Measurements from ENCODE around the gene MINK1. TPM values are rescaled to one million over a fixed set of nuclear protein-coding genes. Genes with fewer than 3 reads are reported as not detected.

Gene MINK1
- total RNA-seq, 1 experiment from 2014 or later, result 13.8 TPM

DNA sequence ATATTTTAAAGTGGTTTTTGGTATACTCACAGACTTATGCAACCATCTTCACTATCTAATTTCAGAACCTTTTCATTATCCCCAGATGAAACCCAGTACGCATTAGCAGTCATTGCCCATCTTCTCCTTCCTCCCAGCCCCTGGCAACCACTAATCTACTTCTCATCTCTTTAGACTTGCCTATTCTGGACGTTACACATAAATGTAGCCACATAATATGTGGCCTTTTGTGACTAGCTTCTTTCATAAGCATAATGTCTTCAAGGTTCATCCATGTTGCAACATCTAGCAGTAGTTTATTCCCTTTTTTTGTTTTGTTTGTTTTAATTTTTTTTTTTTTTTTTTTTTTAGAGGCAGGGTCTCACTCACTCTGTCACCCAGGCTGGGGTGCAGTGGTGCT, 37.7 kb downstream of the MINK1 start:
- DNase-seq (ENCODE audit: low read depth), result no peak

DNA sequence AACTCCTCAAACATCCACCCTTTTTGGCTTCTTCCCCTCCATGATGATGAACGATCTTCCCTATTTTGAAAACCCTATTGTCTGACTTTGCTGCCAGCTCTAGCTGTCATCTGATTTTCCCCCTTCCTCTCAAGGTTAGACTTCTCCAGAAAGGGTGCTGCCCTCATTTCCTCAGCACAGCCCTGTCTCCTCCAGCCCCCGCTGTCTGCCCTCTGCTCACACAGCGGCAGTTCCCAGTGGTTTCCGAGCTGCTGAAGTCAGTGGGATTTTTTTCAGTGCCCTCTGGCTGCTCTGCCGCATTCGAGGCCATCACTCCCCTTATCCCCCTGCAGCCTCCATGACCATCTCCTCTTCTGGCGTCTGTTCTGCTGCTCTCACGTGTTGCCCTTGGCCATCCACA, 39.6 kb downstream of the MINK1 start:
- no peak for DNase-seq (ENCODE audit: low read depth)

DNA sequence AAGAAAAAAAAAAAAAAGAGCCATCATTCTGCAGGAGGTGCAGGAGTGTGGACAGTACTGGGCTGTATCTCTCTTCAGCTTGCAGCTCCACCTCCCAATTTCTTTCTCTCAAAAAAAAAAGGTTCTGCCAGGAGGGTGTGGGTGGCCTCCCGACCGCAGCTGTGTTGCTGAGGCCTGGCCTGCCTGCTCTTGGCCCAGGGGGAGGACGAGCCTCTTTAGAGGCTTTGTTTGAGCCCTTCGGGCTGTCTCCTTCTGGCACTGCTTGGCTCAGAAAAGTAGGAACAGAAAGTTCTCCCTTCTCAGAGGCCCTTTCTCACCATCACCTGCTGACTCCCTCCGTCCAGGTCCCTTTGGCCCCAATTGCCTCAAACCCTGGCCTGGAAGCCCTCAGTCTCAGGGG, 43.9 kb downstream of the MINK1 start:
- DNase-seq (ENCODE audit: low read depth), result no peak

DNA sequence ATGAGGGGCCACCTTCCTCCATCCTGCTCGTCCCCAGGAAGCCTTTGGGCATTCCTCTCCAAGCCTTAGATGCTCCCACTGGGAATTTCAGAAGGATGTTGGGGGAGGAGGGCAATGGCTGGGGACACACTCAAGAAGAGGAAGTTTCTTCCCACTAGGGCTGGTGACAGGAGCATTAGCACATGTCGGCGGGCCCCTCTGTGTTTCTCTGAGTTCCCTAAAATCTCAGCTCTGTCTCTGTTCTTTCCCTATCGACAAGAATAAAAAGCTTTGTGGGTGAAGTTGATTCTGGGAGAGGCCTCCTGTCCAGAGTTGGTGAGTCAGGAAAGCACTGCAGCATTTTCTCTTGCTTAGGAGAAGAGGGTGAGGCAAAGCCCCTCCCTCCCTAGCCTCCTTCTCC, 46.5 kb downstream of the MINK1 start:
- DNase-seq (ENCODE audit: low read depth), result no peak

DNA sequence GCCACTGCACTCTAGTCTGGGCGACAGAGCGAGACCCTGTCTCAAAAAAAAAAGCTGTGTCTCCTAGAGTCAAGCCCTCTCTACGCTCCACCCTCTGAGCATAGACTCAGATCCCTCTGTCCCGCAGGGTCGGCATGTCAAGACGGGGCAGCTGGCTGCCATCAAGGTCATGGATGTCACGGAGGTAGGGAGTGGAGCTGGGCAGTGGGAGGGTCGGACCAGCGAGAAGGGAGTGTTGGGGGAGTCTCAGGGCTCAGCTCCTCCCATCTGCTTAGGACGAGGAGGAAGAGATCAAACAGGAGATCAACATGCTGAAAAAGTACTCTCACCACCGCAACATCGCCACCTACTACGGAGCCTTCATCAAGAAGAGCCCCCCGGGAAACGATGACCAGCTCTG, 47.7 kb downstream of the MINK1 start:
- no peak for DNase-seq (ENCODE audit: low read depth)

DNA sequence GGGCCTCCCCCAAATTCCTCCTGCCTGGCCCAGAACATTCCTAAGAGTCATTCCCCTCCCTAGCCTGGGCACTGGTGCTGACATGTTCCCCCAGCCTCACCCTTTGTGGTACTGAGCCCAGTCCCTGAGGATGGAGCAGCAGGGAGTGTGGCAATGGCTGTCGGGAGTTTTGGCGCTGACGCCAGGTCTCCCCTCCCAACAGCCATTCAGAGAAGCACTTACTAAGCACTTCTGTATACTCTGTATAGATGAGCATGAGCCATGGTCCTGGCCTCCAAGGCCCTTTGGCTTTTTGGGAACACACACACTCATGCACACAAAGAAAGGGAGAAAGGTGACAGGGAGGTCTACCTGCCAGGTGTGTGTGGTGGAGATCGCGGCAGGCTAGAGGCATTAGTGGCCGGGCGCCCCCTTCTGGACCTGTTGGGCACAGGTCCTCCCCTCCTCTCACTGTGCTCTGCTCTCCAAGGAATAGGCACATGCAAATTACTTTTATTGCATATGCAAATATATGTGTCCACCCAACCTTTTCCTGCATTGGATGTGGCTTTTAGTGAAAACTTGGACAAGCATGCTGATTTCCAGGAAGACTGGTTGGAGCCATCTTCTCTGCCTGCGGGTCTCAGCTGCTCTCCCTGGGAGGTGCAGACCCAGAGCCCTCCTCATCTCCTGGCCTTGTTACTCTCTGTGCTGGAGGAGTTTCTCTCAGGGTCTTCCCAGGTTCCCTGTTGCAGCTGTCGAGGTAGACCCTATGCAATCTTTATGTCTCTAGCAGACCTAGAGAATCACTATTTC, 48.8 kb downstream of the MINK1 start:
- peak; percentile 41 for DNase-seq (ENCODE audit: low read depth)

DNA sequence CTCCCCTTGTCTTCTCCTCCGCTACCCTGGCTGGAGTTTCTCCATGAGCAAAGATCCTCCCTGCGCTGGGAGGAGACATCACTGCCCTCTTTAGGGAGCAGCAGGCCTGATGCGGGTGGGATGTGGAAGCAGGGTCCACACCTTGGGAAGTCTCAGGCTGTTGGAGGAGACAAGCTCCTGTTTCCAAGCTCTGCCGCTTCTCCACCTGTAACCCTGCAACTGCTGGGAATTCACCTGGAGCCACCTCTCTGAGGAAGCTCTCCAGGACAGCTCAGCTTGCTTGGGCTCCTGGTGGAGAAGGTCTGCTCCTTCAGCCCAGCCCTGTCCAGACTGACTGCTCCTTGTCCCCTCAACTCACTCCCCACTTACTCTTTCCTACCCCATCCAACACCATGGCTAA, 51.3 kb downstream of the MINK1 start:
- DNase-seq (ENCODE audit: low read depth), result no peak

DNA sequence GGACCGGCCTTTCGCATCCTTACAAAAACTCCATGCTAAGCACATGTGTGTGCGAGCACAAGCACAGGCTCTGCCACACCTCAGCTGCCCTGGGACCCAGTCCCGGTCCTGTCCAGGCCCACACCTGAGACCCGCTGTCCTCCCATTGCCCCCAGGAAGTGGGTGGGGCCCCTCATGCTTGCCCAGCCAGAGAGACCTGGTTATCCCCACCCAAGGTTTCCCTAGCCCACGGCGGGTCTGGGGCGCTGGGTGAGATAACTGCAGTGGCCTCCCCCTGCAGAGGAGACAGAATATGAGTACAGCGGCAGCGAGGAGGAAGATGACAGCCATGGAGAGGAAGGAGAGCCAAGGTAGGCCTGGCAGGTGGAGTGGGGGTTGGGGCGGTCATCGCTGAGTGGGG, 53.7 kb downstream of the MINK1 start:
- DNase-seq (ENCODE audit: low read depth), result no peak

DNA sequence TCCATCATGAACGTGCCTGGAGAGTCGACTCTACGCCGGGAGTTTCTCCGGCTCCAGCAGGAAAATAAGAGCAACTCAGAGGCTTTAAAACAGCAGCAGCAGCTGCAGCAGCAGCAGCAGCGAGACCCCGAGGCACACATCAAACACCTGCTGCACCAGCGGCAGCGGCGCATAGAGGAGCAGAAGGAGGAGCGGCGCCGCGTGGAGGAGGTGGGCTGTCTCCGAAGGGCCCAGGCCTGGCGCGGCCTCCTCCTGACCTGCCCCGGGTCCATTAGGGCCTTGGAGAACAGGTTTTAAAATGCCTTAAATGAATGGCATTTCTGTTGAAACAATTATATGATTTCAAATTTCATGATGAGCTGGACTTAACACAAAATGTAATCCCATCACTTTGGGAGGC, 54.4 kb downstream of the MINK1 start:
- DNase-seq (ENCODE audit: low read depth), result no peak

DNA sequence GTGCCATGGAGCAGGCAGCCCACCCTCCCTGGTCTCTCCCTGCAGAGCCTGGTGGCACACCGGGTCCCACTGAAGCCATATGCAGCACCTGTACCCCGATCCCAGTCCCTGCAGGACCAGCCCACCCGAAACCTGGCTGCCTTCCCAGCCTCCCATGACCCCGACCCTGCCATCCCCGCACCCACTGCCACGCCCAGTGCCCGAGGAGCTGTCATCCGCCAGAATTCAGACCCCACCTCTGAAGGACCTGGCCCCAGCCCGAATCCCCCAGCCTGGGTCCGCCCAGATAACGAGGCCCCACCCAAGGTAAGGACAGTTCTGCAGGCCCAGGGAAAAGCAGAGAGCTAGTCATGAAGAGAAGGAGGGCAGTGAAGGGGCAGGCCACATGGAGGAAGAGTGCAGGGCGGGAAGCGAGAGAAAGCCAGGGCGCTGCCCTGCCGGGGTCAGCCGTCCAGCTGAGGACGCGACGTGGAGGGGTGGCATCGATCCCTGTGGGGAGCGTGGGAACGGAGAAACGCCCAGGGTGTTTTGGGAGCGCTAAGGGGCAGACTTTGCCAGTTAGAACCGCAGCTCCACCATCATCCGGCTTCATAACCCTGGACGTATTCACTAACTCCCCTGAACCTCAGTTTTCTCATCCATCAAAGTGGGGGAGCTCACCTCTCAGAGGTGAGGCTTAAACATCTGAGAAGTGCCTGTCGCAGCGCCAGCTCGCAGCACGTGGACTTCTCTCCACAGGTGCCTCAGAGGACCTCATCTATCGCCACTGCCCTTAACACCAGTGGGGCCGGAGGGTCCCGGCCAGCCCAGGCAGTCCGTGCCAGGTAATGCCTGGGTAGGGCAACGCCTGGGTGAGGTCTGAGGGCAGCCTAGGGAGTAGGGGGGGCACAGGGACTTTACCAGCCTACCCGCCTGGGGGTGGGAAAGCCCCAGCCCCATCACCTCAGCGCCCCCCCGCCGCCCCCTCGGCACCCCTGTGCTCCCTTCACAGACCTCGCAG, 58.6 kb downstream of the MINK1 start:
- no peak for DNase-seq (ENCODE audit: low read depth)

DNA sequence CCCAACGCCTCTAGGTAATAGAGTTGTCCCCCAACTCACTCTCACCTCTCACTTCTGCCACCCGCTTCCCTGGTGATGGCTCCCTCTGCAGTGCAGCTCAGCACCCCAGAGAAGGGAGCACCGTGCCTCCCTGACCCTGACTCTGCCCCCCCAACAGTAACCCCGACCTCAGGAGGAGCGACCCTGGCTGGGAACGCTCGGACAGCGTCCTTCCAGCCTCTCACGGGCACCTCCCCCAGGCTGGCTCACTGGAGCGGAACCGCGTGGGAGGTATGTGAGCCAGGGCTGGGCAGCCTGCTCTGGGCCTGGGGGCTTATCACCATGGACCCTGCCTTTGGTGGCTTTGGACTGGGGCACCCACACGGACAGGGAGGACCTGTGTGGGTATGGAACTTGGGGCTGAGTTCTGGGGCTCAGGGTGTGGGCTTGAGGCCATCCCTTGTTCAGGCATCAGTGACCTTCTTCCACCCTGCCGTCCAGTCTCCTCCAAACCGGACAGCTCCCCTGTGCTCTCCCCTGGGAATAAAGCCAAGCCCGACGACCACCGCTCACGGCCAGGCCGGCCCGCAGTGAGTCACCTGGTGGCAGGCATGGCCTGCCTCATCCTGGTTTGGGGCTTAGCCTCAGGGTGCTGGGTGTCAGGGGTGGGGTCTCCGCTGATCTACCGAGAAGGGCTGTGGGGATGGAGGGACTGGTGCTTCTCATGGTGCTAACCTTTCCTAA, 59.5 kb downstream of the MINK1 start:
- no peak for DNase-seq (ENCODE audit: low read depth)

DNA sequence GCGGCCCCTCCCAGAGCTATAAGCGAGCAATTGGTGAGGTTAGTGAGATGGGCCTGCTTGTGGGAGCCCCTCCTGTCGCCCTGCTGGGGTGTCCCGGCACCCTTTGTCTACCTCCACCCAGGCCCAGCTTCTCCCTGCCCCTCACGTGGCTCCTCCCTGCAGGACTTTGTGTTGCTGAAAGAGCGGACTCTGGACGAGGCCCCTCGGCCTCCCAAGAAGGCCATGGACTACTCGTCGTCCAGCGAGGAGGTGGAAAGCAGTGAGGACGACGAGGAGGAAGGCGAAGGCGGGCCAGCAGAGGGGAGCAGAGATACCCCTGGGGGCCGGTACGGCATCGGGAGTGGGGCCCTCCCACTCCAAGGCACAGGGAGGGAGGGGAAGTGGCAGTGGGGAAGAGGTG, 60.1 kb downstream of the MINK1 start:
- DNase-seq (ENCODE audit: low read depth), result no peak

DNA sequence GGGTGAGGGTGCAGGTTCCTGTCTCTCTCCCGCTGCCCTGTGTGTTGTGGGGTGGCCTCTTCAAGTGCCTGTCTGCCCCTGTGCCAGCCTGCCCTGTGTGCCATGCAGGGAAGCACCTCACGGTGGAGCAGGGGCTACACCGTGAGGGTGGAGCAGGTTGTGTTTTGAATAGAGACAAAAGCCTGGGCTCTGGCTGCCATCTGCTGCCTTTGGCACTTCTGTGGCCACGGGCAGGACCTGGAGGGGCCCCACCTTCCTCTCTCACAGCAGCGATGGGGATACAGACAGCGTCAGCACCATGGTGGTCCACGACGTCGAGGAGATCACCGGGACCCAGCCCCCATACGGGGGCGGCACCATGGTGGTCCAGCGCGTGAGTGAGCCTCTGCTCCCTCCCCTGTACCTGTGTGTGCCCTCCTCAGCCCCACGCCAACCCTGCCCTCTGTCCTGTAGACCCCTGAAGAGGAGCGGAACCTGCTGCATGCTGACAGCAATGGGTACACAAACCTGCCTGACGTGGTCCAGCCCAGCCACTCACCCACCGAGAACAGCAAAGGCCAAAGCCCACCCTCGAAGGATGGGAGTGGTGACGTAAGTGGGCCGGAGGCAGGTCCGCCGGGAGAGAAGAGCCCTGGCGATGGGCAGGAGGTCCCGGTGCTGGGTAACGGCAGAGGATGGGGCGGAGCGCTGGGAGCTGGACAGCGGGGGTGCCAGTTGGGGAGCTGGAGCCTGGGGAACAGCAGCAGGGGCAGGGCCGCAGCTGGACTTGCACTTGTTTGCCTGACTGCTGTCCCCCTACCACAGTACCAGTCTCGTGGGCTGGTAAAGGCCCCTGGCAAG, 60.8 kb downstream of the MINK1 start:
- no peak for DNase-seq (ENCODE audit: low read depth)

DNA sequence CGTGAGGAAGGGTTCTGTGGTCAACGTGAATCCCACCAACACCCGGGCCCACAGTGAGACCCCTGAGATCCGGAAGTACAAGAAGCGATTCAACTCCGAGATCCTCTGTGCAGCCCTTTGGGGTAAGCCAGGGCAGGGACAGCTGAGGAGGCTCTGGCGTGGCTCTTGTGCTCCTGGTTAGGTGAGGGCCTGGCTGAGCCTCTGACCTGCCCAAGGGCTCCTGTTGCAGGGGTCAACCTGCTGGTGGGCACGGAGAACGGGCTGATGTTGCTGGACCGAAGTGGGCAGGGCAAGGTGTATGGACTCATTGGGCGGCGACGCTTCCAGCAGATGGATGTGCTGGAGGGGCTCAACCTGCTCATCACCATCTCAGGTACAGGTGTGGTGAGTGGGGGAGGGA, 62.0 kb downstream of the MINK1 start:
- DNase-seq (ENCODE audit: low read depth), result no peak

DNA sequence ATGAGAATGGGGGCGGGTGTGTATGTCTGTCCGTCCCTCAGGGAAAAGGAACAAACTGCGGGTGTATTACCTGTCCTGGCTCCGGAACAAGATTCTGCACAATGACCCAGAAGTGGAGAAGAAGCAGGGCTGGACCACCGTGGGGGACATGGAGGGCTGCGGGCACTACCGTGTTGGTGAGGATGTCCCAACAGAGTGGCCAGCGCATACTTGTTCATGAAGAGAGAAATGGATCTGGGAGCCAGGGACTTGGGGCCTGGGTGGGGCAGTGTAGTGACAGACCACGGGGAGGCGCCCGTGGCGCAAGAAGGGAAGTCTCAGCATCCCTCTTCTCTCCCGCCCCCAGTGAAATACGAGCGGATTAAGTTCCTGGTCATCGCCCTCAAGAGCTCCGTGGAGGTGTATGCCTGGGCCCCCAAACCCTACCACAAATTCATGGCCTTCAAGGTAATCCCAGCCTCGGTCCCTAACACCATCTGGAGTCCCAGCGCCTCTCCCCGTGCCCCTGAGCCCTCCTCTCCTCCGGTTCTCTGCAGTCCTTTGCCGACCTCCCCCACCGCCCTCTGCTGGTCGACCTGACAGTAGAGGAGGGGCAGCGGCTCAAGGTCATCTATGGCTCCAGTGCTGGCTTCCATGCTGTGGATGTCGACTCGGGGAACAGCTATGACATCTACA, 62.7 kb downstream of the MINK1 start:
- DNase-seq (ENCODE audit: low read depth), result no peak

DNA sequence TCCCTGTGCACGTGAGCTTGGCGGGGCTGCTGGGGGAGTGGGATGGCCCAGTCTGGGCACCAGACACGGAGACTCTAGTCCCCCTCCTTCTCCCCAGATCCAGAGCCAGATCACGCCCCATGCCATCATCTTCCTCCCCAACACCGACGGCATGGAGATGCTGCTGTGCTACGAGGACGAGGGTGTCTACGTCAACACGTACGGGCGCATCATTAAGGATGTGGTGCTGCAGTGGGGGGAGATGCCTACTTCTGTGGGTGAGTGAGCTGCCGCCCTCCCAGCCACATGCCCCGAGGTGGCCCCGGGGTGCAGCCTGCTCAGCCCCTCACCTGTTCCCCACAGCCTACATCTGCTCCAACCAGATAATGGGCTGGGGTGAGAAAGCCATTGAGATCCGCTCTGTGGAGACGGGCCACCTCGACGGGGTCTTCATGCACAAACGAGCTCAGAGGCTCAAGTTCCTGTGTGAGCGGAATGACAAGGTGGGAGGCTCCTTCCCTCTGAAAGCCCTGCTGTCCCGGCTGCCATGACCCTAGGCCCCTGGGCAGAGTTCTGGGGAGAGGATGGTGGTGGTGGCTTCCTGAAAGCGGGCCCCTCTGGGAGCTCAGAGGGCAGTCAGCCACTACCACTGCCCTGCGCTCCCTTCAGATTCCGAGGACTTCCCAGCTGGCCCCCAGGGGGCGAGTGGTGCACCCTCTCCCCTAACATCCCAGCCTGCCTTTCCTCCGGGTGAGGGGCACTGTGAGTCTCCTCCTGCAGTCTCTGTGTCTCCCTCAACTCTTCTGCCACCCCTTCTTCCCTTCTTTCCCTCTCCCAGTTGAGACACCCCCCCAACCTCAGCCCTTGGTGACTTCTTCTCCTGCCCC, 63.4 kb downstream of the MINK1 start:
- DNase-seq (ENCODE audit: low read depth), result no peak

DNA sequence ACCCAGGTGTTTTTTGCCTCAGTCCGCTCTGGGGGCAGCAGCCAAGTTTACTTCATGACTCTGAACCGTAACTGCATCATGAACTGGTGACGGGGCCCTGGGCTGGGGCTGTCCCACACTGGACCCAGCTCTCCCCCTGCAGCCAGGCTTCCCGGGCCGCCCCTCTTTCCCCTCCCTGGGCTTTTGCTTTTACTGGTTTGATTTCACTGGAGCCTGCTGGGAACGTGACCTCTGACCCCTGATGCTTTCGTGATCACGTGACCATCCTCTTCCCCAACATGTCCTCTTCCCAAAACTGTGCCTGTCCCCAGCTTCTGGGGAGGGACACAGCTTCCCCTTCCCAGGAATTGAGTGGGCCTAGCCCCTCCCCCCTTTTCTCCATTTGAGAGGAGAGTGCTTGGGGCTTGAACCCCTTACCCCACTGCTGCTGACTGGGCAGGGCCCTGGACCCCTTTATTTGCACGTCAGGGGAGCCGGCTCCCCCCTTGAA, 64.1 kb downstream of the MINK1 start:
- DNase-seq (ENCODE audit: low read depth), result no peak

DNA sequence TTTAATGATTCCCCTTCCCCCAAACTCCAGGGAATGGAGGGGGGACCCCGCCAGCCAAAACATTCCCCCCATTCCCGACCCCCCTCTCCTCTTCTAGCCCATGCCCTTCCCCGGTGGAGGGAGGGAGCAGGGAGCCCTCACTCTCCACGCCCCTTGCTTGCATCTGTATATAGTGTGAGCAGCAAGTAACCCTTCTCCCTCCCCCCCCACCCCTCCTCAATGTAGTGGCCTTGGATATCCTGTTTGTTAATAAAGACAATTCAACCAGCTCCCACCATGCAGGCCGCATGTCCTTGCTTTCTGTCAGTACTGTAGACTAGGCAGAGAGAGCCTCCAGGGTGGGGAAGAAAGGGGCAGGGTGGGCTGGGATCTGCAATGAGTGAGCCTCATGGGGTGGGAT, 64.6 kb downstream of the MINK1 start:
- DNase-seq (ENCODE audit: low read depth), result no peak

DNA sequence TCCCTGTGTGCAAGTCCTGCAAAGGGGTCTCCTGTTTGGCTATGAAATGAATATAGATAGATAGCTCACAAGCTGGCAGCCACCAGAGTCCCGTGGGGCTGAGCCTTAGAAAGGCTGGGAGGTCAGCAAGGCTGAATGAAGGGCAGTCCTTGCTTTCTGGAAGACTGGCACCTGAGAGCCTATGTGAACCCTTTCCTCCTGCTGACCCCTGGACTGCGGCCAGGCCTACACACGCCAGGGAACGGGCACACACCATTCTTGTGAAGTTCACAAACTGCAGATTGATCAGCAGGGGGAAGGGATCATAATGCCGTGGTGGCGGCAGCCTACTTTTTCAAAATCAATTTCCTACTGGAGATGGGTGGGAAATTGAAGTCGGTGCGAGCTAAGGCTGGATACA, 65.2 kb downstream of the MINK1 start:
- DNase-seq (ENCODE audit: low read depth), result no peak

DNA sequence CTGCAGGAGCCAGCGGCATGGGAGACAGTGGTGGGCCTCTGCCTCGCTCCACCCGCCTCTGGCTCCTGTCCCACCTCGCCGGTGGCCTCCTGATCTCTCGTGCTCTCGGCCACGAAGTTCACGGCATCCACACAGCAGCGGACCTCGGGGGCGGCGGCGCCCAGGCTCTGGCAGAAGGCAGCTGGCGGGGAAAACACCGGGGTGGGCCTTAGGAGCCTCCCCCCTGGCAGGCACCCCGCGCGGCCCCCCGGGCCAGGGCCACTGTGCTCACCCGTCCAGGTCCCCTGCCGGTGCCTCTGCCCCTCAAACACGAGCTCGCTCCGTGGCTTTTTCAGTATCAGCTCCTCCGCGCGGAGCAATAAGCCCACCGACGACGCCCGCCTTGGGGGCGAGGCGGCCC, 65.8 kb downstream of the MINK1 start:
- DNase-seq (ENCODE audit: low read depth), result no peak

Data from Daoy (cell line).